NB4 (cell line): ENCODE measurements around the gene SLC46A2.

ENCODE experiments used
- DNase-seq: peaks from one replicate; pipeline ENCODE4 v3.0.0; 2010; ENCODE audit warnings: low read depth
- H3K4me3 ChIP-seq: one replicate; pipeline ENCODE4 v1.5.1; 2011; ENCODE audit warnings: mild to moderate bottlenecking, low read depth, low read length, moderate library complexity
- MYC ChIP-seq: IDR thresholded peaks from 2 replicates; pipeline ENCODE4 v1.6.1; 2011; ENCODE audit warnings: low read depth, low read length
- POLR2A ChIP-seq: IDR thresholded peaks from 2 replicates; pipeline ENCODE4 v1.6.1; 2011; ENCODE audit warnings: mild to moderate bottlenecking; ENCODE audit not compliant: insufficient read length; ENCODE audit errors: extremely low read depth
- TF ChIP-seq, protein P1 (sequence below): IDR thresholded peaks from 2 replicates; pipeline ENCODE4 v1.6.1; 2011; ENCODE audit warnings: low read depth, low read length
- TF ChIP-seq, protein P2 (sequence below): IDR thresholded peaks from one replicate; pipeline ENCODE4 v1.5.1; 2012; ENCODE audit warnings: low read depth, low read length

Gene SLC46A2

DNA sequence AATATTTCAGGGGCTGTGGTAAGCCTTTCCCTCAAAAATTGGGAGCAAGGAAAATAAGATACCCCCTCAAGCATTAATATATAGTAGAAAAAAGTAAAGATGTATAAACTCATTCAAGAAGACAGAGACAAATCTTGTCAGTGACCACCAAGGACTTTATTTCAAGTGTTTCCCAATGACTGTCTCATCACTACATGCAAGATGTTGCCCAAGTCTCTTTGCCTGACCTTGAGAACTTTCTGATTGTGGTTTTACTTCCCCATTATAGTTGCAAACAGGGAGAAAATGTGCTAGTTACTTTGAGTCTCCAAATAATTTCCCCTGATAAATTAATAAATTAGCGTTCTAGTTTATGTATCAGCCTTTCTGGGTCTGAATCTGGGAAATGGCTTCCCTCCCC is 4.0 kb upstream of the SLC46A2 start:
- TF ChIP-seq POLR2A (no peak), MYC (peak; percentile 19; the same call in 1 of the 2 replicates)
- TF ChIP-seq, protein P1, sequence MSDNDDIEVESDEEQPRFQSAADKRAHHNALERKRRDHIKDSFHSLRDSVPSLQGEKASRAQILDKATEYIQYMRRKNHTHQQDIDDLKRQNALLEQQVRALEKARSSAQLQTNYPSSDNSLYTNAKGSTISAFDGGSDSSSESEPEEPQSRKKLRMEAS: no peak
- TF ChIP-seq, protein P2, sequence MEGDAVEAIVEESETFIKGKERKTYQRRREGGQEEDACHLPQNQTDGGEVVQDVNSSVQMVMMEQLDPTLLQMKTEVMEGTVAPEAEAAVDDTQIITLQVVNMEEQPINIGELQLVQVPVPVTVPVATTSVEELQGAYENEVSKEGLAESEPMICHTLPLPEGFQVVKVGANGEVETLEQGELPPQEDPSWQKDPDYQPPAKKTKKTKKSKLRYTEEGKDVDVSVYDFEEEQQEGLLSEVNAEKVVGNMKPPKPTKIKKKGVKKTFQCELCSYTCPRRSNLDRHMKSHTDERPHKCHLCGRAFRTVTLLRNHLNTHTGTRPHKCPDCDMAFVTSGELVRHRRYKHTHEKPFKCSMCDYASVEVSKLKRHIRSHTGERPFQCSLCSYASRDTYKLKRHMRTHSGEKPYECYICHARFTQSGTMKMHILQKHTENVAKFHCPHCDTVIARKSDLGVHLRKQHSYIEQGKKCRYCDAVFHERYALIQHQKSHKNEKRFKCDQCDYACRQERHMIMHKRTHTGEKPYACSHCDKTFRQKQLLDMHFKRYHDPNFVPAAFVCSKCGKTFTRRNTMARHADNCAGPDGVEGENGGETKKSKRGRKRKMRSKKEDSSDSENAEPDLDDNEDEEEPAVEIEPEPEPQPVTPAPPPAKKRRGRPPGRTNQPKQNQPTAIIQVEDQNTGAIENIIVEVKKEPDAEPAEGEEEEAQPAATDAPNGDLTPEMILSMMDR: no peak
- DNase-seq: peak; percentile 86
- H3K4me3 ChIP-seq: no peak overlapping the region

DNA sequence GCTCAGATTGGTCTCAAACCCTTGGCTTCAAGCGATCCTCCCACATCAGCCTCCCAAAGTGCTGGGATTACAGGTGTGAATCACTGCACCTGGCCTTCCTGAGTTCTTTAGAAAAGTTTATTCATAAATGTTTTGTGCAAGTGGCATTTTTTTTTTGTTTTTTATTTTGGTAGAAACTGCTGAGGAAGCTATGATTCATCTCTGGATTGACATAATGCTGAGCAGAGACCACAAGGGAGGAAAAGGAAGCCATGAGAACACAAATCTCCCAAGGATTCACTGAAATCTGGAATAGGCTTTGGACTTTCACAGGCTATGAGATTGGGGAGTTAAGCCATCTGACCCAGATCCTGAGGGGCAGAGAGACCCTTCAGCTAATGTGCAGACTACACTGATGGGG is 3.4 kb upstream of the SLC46A2 start:
- no peak overlapping the region for H3K4me3 ChIP-seq
- peak; percentile 45 for DNase-seq
- TF ChIP-seq POLR2A: no peak
- no peak for TF ChIP-seq MYC
- TF ChIP-seq, protein P2: no peak
- TF ChIP-seq, protein P1: no peak

DNA sequence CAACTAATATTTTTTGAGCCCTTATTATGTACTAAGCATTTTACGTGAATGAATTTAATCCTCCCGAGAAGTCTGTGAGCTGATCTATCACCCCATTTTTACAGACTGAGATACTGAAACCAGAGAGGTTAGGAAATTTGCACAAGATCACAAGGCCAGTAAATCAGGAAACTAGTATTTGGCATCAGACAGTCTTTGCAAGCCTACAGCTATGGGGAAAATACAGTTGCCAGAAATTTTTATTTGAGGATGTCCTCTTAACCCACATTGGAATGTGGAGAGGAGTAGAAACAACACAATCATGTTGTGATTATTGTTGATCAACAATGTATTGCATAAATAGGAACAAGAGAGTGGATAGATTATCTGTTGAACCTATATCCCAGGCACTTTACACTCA is 2.3 kb upstream of the SLC46A2 start:
- H3K4me3 ChIP-seq: no peak overlapping the region
- TF ChIP-seq, protein P2: no peak
- TF ChIP-seq, protein P1: no peak
- TF ChIP-seq MYC (no peak), POLR2A (no peak)
- DNase-seq: no peak

DNA sequence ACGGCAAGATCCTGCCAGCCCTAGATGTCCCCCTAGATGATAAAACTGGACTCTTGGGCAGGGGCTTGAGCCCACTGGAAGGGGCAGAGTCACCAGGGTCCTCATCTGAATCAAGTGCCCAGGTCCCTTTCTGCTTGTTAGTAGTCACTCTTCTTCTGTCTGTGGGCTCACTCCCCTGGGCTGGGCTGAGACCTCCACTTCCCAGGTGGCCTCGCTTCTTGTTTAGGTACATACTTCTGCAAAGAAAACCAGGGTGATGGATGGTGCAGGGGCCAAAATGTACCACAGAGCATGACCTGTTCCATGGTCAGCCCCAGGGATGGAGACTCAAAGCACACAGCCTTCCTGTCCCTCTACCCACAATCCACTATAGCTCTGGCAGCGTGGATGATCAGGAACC is 845 bp upstream of the SLC46A2 start:
- no peak for DNase-seq
- TF ChIP-seq, protein P2: no peak
- no peak for TF ChIP-seq POLR2A
- TF ChIP-seq MYC: no peak
- TF ChIP-seq, protein P1: no peak
- no peak overlapping the region for H3K4me3 ChIP-seq

DNA sequence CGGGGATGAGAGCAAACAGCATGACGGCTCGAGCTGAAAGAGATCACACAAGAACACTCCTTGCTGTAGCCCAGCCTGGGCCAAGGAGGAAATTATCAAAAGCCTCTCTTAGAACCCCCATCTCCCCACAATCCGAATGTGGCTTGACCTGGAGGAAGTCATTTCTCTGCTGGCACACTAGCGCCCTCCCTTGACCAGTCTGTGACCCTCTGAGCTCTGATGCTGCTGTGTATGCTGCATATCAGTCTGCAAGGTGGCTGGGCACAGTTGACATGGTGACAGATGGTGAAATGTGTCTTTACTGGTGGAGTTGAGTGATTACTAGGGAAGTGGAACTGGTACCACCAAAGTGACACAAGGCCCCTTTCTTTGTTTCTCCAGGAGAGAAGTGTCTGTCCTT is 3.3 kb downstream of the SLC46A2 start:
- DNase-seq: peak; percentile 88
- TF ChIP-seq POLR2A: no peak
- TF ChIP-seq, protein P2: peak; percentile 89
- TF ChIP-seq MYC: no peak
- H3K4me3 ChIP-seq: no peak overlapping the region

DNA sequence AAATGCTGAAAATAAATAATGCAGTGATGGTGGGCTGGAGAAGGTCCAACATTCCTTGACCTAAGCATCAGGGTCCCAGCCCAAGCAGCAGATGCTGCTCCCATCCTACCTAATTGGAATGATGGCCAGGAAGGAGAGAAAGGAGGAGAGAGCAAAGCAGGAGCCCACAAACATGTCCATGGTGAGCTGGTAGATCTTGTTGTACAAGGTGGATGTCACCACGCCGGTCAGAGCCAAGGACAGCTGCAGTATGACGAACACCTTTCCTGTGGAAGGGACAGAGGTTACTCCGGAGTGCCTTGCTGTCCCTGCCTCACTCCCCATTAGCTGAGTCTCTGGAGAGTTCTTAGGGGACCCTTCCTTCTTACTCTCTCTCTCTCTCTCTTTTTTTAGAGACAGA is 4.3 kb downstream of the SLC46A2 start:
- no peak for DNase-seq
- no peak overlapping the region for H3K4me3 ChIP-seq

More for the DNA sequence above, 4.3 kb downstream of the SLC46A2 start:
- TF ChIP-seq POLR2A (no peak), MYC (no peak)
- TF ChIP-seq, protein P2: no peak
- TF ChIP-seq, protein P1: no peak
